ENCODE data around the gene SDHA.
"Not testable (repeated sequence)": the region's sequence is repeated elsewhere in the genome, so short reads cannot be mapped to it uniquely, and the experiment has no call there.

Gene SDHA

GRCh38 chr5:222951-223715, 5.0 kb downstream of the SDHA start:
- DNase-seq; CTCF ChIA-PET; POLR2A ChIA-PET; H3K27me3 ChIP-seq (replicated peaks in 2 of 5; ENCODE audit: control insufficient read depth in 4 of 5, insufficient read depth in 5 of 5, low read length in 4 of 5); H3K9me3 ChIP-seq (ENCODE audit: control extremely low read depth in 1 of 5, control insufficient read depth in 4 of 5, insufficient read depth in 2 of 5, low read depth in 1 of 5, low read length in 4 of 5); H3K4me3 ChIP-seq (ENCODE audit: control insufficient read depth in 1 of 7, extremely low read depth in 1 of 7, insufficient read depth in 4 of 7, low read depth in 2 of 7, low read length in 6 of 7); H3K27ac ChIP-seq (ENCODE audit: insufficient read depth in 1 of 2, low read depth in 1 of 2, low read length in 2 of 2, poor library complexity in 1 of 2, severe bottlenecking in 2 of 2): not testable (repeated sequence)
- 58% methylated on average over 3 of the region's 6 CpGs for WGBS (ENCODE audit: insufficient coverage)
- H3K4me1 ChIP-seq (ENCODE audit: control extremely low read depth in 1 of 4, control insufficient read depth in 4 of 4, insufficient read depth in 4 of 4, low read length in 3 of 4) = peaks cover 0 to 28% (median 15%) of the 10 kb centered on the region in 4 experiments
- H3K36me3 ChIP-seq (ENCODE audit: control insufficient read depth in 4 of 4, insufficient read depth in 4 of 4, low read length in 3 of 4) = peaks cover 10 to 40% (median 25%) of the 10 kb centered on the region in 4 experiments

GRCh38 chr5:223791-224190, 5.7 kb downstream of the SDHA start:
- CTCF ChIA-PET = no interaction called here
- no peaks in the 10 kb centered on the region for H3K9me3 ChIP-seq (ENCODE audit: control extremely low read depth in 1 of 5, control insufficient read depth in 4 of 5, insufficient read depth in 2 of 5, low read depth in 1 of 5, low read length in 4 of 5)
- POLR2A ChIA-PET = no interaction called here
- no peak for DNase-seq
- WGBS (ENCODE audit: insufficient coverage) = 100% methylated on average over 5 of the region's 6 CpGs
- peaks cover 0 to 27% (median 15%) of the 10 kb centered on the region in 4 experiments for H3K4me1 ChIP-seq (ENCODE audit: control extremely low read depth in 1 of 4, control insufficient read depth in 4 of 4, insufficient read depth in 4 of 4, low read length in 3 of 4)
- H3K27ac ChIP-seq (ENCODE audit: insufficient read depth in 1 of 2, low read depth in 1 of 2, low read length in 2 of 2, poor library complexity in 1 of 2, severe bottlenecking in 2 of 2) = no peak overlapping the region
- H3K36me3 ChIP-seq (ENCODE audit: control insufficient read depth in 4 of 4, insufficient read depth in 4 of 4, low read length in 3 of 4) = peaks cover 10 to 47% (median 30%) of the 10 kb centered on the region in 4 experiments
- H3K27me3 ChIP-seq (replicated peaks in 2 of 5; ENCODE audit: control insufficient read depth in 4 of 5, insufficient read depth in 5 of 5, low read length in 4 of 5) = no peaks in the 10 kb centered on the region
- no peak overlapping the region for H3K4me3 ChIP-seq (ENCODE audit: control insufficient read depth in 1 of 7, extremely low read depth in 1 of 7, insufficient read depth in 4 of 7, low read depth in 2 of 7, low read length in 6 of 7)

GRCh38 chr5:225334-225733, 7.2 kb downstream of the SDHA start:
- H3K4me1 ChIP-seq (ENCODE audit: control extremely low read depth in 1 of 4, control insufficient read depth in 4 of 4, insufficient read depth in 4 of 4, low read length in 3 of 4) = peaks cover 0 to 15% (median 8%) of the 10 kb centered on the region in 4 experiments
- H3K9me3 ChIP-seq (ENCODE audit: control extremely low read depth in 1 of 5, control insufficient read depth in 4 of 5, insufficient read depth in 2 of 5, low read depth in 1 of 5, low read length in 4 of 5) = no peaks in the 10 kb centered on the region
- peaks cover 18 to 61% (median 36%) of the 10 kb centered on the region in 4 experiments for H3K36me3 ChIP-seq (ENCODE audit: control insufficient read depth in 4 of 4, insufficient read depth in 4 of 4, low read length in 3 of 4)
- WGBS (ENCODE audit: insufficient coverage) = 96% methylated on average over 12 of the region's 14 CpGs
- CTCF ChIA-PET = no interaction called here
- no peak overlapping the region for H3K4me3 ChIP-seq (ENCODE audit: control insufficient read depth in 1 of 7, extremely low read depth in 1 of 7, insufficient read depth in 4 of 7, low read depth in 2 of 7, low read length in 6 of 7)
- POLR2A ChIA-PET = no interaction called here
- H3K27ac ChIP-seq (ENCODE audit: insufficient read depth in 1 of 2, low read depth in 1 of 2, low read length in 2 of 2, poor library complexity in 1 of 2, severe bottlenecking in 2 of 2) = no peak overlapping the region
- DNase-seq = no peak
- H3K27me3 ChIP-seq (replicated peaks in 2 of 5; ENCODE audit: control insufficient read depth in 4 of 5, insufficient read depth in 5 of 5, low read length in 4 of 5) = no peaks in the 10 kb centered on the region

- CTCF ChIA-PET; POLR2A ChIA-PET; DNase-seq; H3K27me3 ChIP-seq (replicated peaks in 2 of 5; ENCODE audit: control insufficient read depth in 4 of 5, insufficient read depth in 5 of 5, low read length in 4 of 5); H3K4me3 ChIP-seq (ENCODE audit: control insufficient read depth in 1 of 7, extremely low read depth in 1 of 7, insufficient read depth in 4 of 7, low read depth in 2 of 7, low read length in 6 of 7); H3K9me3 ChIP-seq (ENCODE audit: control extremely low read depth in 1 of 5, control insufficient read depth in 4 of 5, insufficient read depth in 2 of 5, low read depth in 1 of 5, low read length in 4 of 5); H3K4me1 ChIP-seq (ENCODE audit: control extremely low read depth in 1 of 4, control insufficient read depth in 4 of 4, insufficient read depth in 4 of 4, low read length in 3 of 4); H3K27ac ChIP-seq (ENCODE audit: insufficient read depth in 1 of 2, low read depth in 1 of 2, low read length in 2 of 2, poor library complexity in 1 of 2, severe bottlenecking in 2 of 2): not testable (repeated sequence)
- H3K36me3 ChIP-seq (ENCODE audit: control insufficient read depth in 4 of 4, insufficient read depth in 4 of 4, low read length in 3 of 4) = peaks cover 23 to 80% (median 45%) of the 10 kb centered on the region in 4 experiments
- 100% methylated on average over 6 of the region's 17 CpGs for WGBS (ENCODE audit: insufficient coverage)
These were observed 9.3 kb downstream of the SDHA start for GRCh38 chr5:227375-227774.

- H3K4me1 ChIP-seq (ENCODE audit: control extremely low read depth in 1 of 4, control insufficient read depth in 4 of 4, insufficient read depth in 4 of 4, low read length in 3 of 4) = no peaks in the 10 kb centered on the region
- no peaks in the 10 kb centered on the region for H3K9me3 ChIP-seq (ENCODE audit: control extremely low read depth in 1 of 5, control insufficient read depth in 4 of 5, insufficient read depth in 2 of 5, low read depth in 1 of 5, low read length in 4 of 5)
- CTCF ChIA-PET = no interaction called here
- peaks cover 25 to 94% (median 50%) of the 10 kb centered on the region in 4 experiments for H3K36me3 ChIP-seq (ENCODE audit: control insufficient read depth in 4 of 4, insufficient read depth in 4 of 4, low read length in 3 of 4)
- no peaks in the 10 kb centered on the region for H3K27me3 ChIP-seq (replicated peaks in 2 of 5; ENCODE audit: control insufficient read depth in 4 of 5, insufficient read depth in 5 of 5, low read length in 4 of 5)
- 100% methylated on average over 2 of the region's 3 CpGs for WGBS (ENCODE audit: insufficient coverage)
- no peak overlapping the region for H3K4me3 ChIP-seq (ENCODE audit: control insufficient read depth in 1 of 7, extremely low read depth in 1 of 7, insufficient read depth in 4 of 7, low read depth in 2 of 7, low read length in 6 of 7)
- POLR2A ChIA-PET = no interaction called here
- no peak for DNase-seq
- H3K27ac ChIP-seq (ENCODE audit: insufficient read depth in 1 of 2, low read depth in 1 of 2, low read length in 2 of 2, poor library complexity in 1 of 2, severe bottlenecking in 2 of 2) = no peak overlapping the region
These were observed 10.8 kb downstream of the SDHA start for GRCh38 chr5:228886-229285.

- CTCF ChIA-PET = no interaction called here
- H3K4me3 ChIP-seq (ENCODE audit: control insufficient read depth in 1 of 7, extremely low read depth in 1 of 7, insufficient read depth in 4 of 7, low read depth in 2 of 7, low read length in 6 of 7) = no peak overlapping the region
- no peak for DNase-seq
- H3K36me3 ChIP-seq (ENCODE audit: control insufficient read depth in 4 of 4, insufficient read depth in 4 of 4, low read length in 3 of 4) = peaks cover 24 to 91% (median 48%) of the 10 kb centered on the region in 4 experiments
- POLR2A ChIA-PET = no interaction called here
- H3K9me3 ChIP-seq (ENCODE audit: control extremely low read depth in 1 of 5, control insufficient read depth in 4 of 5, insufficient read depth in 2 of 5, low read depth in 1 of 5, low read length in 4 of 5) = no peaks in the 10 kb centered on the region
- H3K27ac ChIP-seq (ENCODE audit: insufficient read depth in 1 of 2, low read depth in 1 of 2, low read length in 2 of 2, poor library complexity in 1 of 2, severe bottlenecking in 2 of 2) = no peak overlapping the region
- H3K27me3 ChIP-seq (replicated peaks in 2 of 5; ENCODE audit: control insufficient read depth in 4 of 5, insufficient read depth in 5 of 5, low read length in 4 of 5) = no peaks in the 10 kb centered on the region
- WGBS (ENCODE audit: insufficient coverage) = 98% methylated on average over 11 of the region's 14 CpGs
- H3K4me1 ChIP-seq (ENCODE audit: control extremely low read depth in 1 of 4, control insufficient read depth in 4 of 4, insufficient read depth in 4 of 4, low read length in 3 of 4) = no peaks in the 10 kb centered on the region
These were observed 12.6 kb downstream of the SDHA start for GRCh38 chr5:230711-231110.

- Histone ChIP-seq H3K27ac (ENCODE audit: insufficient read depth in 1 of 2, low read depth in 1 of 2, low read length in 2 of 2, poor library complexity in 1 of 2, severe bottlenecking in 2 of 2) (no peak overlapping the region), H3K4me3 (ENCODE audit: control insufficient read depth in 1 of 7, extremely low read depth in 1 of 7, insufficient read depth in 4 of 7, low read depth in 2 of 7, low read length in 6 of 7) (no peak overlapping the region), H3K9me3 (ENCODE audit: control extremely low read depth in 1 of 5, control insufficient read depth in 4 of 5, insufficient read depth in 2 of 5, low read depth in 1 of 5, low read length in 4 of 5) (no peaks in the 10 kb centered on the region), H3K4me1 (ENCODE audit: control extremely low read depth in 1 of 4, control insufficient read depth in 4 of 4, insufficient read depth in 4 of 4, low read length in 3 of 4) (no peaks in the 10 kb centered on the region), H3K36me3 (ENCODE audit: control insufficient read depth in 4 of 4, insufficient read depth in 4 of 4, low read length in 3 of 4) (peaks cover 23 to 88% (median 46%) of the 10 kb centered on the region in 4 experiments), H3K27me3 (replicated peaks in 2 of 5; ENCODE audit: control insufficient read depth in 4 of 5, insufficient read depth in 5 of 5, low read length in 4 of 5) (no peaks in the 10 kb centered on the region)
- POLR2A ChIA-PET = no interaction called here
- CTCF ChIA-PET = no interaction called here
- 95% methylated on average over 13 of the region's 13 CpGs for WGBS (ENCODE audit: insufficient coverage)
- DNase-seq = no peak
These were observed 13.5 kb downstream of the SDHA start for GRCh38 chr5:231661-232060.

Measured in common myeloid progenitor, CD34-positive (primary cell).